Epithelial cell of proximal tubule (primary cell): ENCODE results near the gene DGKI. TPM values are rescaled to one million over a fixed set of nuclear protein-coding genes. Genes with fewer than 3 reads are reported as not detected.

Experiments used
- DNase-seq: peaks from one replicate; pipeline ENCODE4 v3.0.0-alpha.2; 2011; ENCODE audit warnings: low read depth
- H3K4me3 ChIP-seq: 2 replicates; pipeline ENCODE4 v1.5.1; 2011; ENCODE audit warnings: low read depth, mild to moderate bottlenecking, low read length
- CTCF ChIP-seq: conservative IDR thresholded peaks from 2 replicates; pipeline ENCODE4 v1.5.1; 2012; ENCODE audit warnings: low read depth, mild to moderate bottlenecking, low read length
- total RNA-seq: library from RNA; depleted of rRNA; stranded (reverse); fragments of >200 nt; gene quantifications from 2 replicates; pipeline ENCODE4 v1.2.3, GENCODE V29; 2015

DGKI gene
- total RNA-seq, 1 donor from 2014 or later, result 0.69 TPM

GRCh38 chr7:137825489-137825888 lies 21.3 kb downstream of the DGKI start:
- no peak for TF ChIP-seq CTCF
- no peak for DNase-seq
- no peak overlapping the region for H3K4me3 ChIP-seq

- TF ChIP-seq CTCF, result no peak
- DNase-seq, result no peak
- H3K4me3 ChIP-seq, result no peak overlapping the region
These were observed 25.9 kb downstream of the DGKI start for GRCh38 chr7:137820677-137821420.

- no peak for DNase-seq
- H3K4me3 ChIP-seq, result no peak overlapping the region
- no peak for TF ChIP-seq CTCF
These were observed 26.6 kb downstream of the DGKI start for GRCh38 chr7:137820156-137820555.

- no peak overlapping the region for H3K4me3 ChIP-seq
- DNase-seq, result no peak
- no peak for TF ChIP-seq CTCF
These were observed 28.7 kb downstream of the DGKI start for GRCh38 chr7:137818036-137818435.

GRCh38 chr7:137816696-137817320 lies 30.0 kb downstream of the DGKI start:
- TF ChIP-seq CTCF, result peak; percentile 68
- no peak for DNase-seq
- no peak overlapping the region for H3K4me3 ChIP-seq

- no peak for TF ChIP-seq CTCF
- no peak for DNase-seq
- H3K4me3 ChIP-seq, result no peak overlapping the region
These were observed 33.2 kb downstream of the DGKI start for GRCh38 chr7:137813541-137813940.

GRCh38 chr7:137810248-137810647 lies 36.5 kb downstream of the DGKI start:
- no peak for TF ChIP-seq CTCF
- no peak for DNase-seq
- H3K4me3 ChIP-seq, result no peak overlapping the region
